HG03039 (cell line): Measurements from ENCODE around the gene AZU1.

ENCODE experiments used
- ATAC-seq: cut with Tn5 transposase; IDR thresholded peaks from one replicate; pipeline ENCODE4 v1.9.1; 2021; ENCODE audit warnings: mild to moderate bottlenecking, moderate library complexity; ENCODE audit not compliant: unreplicated experiment

The AZU1 gene, protein sequence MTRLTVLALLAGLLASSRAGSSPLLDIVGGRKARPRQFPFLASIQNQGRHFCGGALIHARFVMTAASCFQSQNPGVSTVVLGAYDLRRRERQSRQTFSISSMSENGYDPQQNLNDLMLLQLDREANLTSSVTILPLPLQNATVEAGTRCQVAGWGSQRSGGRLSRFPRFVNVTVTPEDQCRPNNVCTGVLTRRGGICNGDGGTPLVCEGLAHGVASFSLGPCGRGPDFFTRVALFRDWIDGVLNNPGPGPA

DNA sequence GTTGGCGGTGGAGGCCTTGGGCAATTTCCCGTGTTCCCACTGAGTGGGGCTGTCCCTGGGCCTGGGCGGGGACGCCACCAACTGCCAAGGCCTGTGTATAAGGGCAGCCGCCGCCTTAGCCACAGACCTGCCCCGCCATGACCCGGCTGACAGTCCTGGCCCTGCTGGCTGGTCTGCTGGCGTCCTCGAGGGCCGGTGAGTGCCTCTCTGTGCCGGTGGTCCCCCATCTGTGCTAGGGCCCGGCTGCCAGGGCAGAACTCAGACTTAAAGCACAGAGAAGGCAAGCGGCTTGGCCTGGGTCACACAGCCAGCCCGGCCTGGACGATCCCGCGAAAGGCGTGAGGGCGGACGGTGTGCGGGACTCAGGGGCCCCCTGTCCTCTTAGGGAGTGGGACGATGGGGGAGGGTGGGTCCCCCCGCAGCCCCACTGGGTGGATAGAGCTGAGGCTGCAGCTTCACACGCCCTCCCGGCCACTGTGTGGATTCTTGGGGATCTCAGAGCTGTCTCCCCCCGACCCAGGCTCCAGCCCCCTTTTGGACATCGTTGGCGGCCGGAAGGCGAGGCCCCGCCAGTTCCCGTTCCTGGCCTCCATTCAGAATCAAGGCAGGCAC is at the start of gene AZU1:
AZU1 (plus strand) TSS at position 128 of the 612 bp plus-strand sequence; CDS start at position 138, 10 bp downstream.
- no peak for ATAC-seq

GRCh38 chr19:778910-779653 is 48.6 kb upstream of the AZU1 start:
- no peak for ATAC-seq

DNA sequence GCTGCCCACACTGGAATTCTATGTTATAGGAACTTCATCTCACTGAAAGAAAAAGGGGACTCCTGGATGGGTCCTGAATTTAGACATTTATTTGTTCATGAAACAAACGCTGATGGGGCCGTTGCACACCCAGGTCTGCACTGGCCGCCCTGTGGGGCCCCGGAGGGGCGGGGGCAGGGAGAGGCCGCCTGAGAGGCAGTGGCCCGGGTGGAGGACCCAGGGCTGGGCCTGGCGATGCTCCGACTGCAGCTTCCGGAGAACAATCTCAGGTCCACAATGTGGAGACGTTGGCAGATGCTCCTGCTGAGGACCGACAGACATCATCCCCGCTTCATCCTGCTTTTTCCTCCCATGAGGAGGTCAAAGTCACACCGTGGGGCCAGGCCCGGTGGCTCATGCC is 46.7 kb upstream of the AZU1 start:
- no peak for ATAC-seq

- no peak for ATAC-seq
Observed at GRCh38 chr19:781800-782184, 45.8 kb upstream of the AZU1 start.

DNA sequence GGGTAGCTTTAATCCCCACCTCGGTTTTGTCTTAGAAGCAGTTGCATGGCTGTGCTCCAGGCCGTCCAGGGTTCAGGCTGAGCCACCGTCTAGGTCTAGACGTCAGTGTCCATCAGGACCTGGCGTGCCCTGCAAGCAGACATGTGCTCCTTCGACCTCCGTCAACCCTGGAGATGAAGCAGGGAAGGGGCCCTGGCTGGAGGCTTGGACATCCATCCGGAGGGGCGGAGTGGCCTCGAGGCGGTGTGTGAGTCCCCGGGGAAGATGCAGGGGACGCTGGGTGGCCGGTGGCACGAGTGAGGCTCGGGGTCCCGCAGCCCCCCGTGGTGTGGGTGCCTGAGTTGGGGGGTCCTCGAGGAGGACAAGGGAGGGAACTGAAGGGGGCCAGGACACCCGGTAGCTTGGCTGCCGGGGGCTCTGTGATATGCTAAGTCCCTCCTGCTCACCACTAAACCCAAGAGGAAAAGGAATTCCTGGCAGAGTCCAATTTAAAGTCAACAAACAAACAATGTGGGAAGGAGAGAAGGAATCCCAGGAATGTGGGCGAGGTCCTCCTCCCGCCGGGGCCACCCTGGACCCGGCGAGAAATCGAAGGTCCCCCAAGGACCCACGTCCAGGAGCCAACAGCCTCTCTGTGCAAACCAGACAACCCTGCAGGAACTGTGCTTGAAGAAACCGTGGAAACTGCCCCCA is 45.3 kb upstream of the AZU1 start:
- ATAC-seq = no peak

GRCh38 chr19:782878-783668 is 44.6 kb upstream of the AZU1 start:
- no peak for ATAC-seq

- ATAC-seq = no peak
Observed at GRCh38 chr19:784541-784940, 43.1 kb upstream of the AZU1 start.

DNA sequence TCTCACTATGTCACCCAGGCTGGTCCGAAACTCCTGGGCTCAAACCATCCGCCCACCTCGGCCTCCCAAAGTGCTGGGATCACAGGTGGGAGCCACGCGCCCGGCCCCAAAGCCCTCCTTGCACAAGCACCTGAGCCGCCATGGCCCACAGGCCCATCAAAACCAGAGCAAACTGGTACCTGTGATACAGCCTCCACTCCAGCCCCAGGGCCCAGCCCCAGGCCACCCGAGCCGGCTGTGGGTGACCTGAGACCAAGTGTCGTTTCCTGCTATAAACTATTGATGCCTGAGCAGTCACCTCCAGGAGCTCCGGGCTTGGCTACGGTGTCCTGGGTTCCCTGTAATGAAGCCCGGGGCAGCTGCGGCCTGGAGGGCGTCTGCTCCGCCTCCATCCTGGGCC is 40.1 kb upstream of the AZU1 start:
- ATAC-seq = no peak

DNA sequence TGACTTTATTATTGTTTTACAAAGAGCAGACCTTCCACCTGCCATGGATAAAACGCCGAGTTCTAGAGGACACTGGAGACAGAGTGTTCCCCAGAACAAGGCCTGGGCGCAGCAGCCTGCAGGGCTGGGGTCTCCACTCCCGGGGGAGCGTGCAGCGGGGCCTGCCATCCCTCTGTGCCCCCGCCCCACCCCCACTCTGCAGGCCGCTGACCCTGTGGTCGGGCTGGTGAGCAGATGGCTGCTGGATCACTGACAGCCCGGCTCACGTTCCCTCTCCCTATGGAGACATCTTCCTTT is 39.0 kb upstream of the AZU1 start:
- ATAC-seq = no peak

- ATAC-seq = no peak
Observed at GRCh38 chr19:788983-789700, 38.5 kb upstream of the AZU1 start.

DNA sequence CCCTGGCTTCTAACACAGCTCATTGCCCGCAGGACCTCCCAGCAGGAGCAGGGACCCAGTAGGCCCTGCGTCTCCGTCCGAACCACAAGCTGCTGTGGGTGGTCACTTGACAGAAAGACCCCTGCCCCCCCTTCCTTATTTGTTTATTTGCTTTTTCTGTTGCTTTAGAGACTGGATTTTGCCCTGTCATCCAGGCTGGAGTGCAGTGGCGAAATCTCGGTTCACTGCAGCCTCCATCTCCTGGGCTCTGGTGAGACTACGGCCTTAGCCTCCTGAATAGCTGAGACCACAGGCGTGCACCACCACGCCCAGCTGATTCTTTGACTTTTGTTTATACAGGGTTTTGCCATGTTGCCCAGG is 38.0 kb upstream of the AZU1 start:
- no peak for ATAC-seq

DNA sequence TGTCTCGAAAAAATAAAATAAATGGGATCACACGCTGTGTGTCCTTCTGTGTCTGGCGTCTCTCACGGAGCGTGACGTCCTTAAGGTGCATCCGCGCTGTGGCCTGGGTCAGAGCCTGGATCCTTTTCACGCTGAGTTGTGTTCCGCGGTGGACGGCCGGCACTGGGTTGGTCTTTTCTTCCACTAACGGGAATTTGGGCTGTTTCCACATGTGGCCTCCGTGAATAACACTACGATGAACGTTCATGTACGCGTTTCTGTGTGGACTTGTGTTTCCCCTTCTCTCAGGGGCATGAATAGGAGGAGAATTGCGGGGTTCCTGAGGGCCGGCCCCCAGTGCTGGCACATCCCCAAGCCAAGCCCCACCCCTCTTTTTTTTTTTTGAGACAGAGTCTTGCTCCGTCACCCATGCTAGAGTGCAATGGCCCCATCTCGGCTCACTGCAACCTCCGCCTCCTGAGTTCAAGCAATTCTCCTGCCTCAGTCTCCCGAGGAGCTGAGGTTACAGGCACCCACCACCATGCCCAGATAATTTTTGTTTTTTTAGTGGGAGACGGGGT is 36.5 kb upstream of the AZU1 start:
- no peak for ATAC-seq

- ATAC-seq = no peak
Observed at GRCh38 chr19:791567-792305, 35.9 kb upstream of the AZU1 start.

- ATAC-seq = no peak
Observed at GRCh38 chr19:792306-792885, 35.2 kb upstream of the AZU1 start.

GRCh38 chr19:793806-794205 is 33.8 kb upstream of the AZU1 start:
- ATAC-seq = no peak

DNA sequence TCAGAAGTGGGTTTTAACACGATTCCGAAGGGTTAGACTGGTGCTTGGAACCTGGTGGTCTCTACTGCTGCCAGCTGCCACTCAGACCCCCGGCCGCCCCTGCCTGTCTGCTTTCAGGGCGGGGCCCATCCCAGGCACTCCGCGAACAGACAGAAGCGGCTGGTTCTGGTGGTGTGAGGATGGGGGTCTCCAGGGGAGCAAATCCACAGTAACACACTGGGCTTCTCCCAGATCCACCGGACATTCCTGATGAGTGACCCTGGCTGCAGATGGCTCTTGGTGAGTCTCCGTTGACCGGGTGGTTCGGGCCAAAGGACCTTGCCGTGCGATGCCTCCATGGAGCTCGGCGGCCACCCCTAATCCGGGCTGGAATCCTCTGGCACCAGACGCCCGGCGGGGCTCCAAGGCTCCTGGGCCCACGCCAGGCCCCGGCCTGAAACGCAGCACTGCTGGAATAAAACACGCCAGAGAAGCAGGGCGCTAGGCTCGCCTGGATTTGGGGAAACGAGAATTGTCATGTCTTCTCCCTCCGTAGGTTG is 32.5 kb upstream of the AZU1 start:
- no peak for ATAC-seq

DNA sequence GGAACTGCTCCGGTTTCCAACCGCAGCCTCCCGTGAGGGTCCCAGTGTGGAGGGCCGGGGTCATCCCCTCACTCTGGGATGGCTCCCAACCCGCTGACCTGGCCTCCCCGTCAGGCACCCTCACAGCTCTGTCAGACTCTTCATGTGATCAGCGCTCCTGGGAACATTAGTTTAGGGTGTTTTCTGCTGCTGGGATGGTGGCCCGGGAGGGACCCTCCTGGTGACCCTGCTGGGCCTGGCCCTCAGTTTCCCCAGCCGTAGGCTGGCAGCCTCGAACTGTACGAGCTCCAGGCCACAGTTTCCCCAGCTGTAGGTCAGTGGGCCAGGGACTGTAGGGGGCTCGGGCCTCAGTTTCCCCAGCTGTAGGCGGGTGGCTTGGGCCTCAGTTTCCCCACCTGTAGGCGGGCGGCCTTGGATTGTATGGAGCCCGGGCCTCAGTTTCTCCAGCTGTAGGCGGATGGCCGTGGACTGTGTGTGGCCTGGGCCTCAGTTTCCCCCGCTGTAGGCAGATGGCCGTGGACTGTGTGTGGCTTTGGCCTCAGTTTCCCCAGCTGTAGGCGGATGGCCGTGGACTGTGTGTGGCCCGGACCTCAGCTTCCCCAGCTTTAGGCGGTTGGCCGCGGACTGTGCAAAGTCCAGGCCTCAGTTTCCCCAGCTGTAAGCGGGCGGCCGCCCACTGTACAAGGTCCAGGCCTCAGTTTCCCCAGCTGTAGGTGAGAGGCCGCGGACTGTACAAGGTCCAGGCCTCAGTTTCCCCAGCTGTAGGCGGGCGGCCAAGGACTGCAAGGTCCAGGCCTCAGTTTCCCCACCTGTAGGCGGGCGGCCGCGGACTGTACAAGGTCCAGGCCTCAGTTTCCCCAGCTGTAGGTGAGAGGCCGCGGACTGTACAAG is 31.7 kb upstream of the AZU1 start:
- no peak for ATAC-seq
